ENCODE data around the gene GYS2.

DNA sequence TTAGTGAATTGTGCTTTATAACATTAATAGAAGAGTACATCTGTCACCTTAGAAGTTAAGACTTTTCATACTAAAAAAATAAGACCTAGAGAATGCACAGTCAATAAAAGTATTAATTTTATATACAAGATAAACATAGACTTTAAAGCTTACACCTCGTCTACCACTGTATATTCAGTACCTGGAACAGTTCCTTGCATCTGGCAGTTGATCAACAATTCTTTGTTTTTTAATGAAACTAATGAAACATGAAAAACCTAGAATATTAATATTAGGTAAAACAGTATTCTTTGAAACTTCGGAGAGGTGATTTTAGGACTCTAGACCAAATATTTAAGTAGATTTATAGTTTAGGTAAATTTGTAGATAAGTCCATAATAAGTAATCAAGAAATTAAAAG lies 98.8 kb downstream of the GYS2 start:
- TF ChIP-seq, protein P1, sequence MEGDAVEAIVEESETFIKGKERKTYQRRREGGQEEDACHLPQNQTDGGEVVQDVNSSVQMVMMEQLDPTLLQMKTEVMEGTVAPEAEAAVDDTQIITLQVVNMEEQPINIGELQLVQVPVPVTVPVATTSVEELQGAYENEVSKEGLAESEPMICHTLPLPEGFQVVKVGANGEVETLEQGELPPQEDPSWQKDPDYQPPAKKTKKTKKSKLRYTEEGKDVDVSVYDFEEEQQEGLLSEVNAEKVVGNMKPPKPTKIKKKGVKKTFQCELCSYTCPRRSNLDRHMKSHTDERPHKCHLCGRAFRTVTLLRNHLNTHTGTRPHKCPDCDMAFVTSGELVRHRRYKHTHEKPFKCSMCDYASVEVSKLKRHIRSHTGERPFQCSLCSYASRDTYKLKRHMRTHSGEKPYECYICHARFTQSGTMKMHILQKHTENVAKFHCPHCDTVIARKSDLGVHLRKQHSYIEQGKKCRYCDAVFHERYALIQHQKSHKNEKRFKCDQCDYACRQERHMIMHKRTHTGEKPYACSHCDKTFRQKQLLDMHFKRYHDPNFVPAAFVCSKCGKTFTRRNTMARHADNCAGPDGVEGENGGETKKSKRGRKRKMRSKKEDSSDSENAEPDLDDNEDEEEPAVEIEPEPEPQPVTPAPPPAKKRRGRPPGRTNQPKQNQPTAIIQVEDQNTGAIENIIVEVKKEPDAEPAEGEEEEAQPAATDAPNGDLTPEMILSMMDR (IDR thresholded peaks at IDR 0.05): no peak
- TF ChIP-seq POLR2A (IDR thresholded peaks at IDR 0.05): no peak

Data from body of pancreas (tissue), 4 donors.